Measurements from ENCODE around the gene DLX3.
A peak's percentile ranks its signal among the peaks of the same experiment; 100 is the strongest.

The DLX3 gene

GRCh38 chr17:50026837-50027171 is 31.8 kb upstream of the DLX3 start:
- Mint-ChIP-seq H3K4me1 (peaks cover 25% of the 10 kb centered on the region), H3K4me3 (no peak overlapping the region), H3K27me3 (ENCODE audit: low read depth, poor library complexity) (peaks cover 16% of the 10 kb centered on the region), H3K27ac (no peak overlapping the region), H3K9me3 (no peaks in the 10 kb centered on the region), H3K36me3 (ENCODE audit: low read depth) (no peaks in the 10 kb centered on the region)
- DNase-seq = peak; percentile 93
- TF ChIP-seq, protein P1, sequence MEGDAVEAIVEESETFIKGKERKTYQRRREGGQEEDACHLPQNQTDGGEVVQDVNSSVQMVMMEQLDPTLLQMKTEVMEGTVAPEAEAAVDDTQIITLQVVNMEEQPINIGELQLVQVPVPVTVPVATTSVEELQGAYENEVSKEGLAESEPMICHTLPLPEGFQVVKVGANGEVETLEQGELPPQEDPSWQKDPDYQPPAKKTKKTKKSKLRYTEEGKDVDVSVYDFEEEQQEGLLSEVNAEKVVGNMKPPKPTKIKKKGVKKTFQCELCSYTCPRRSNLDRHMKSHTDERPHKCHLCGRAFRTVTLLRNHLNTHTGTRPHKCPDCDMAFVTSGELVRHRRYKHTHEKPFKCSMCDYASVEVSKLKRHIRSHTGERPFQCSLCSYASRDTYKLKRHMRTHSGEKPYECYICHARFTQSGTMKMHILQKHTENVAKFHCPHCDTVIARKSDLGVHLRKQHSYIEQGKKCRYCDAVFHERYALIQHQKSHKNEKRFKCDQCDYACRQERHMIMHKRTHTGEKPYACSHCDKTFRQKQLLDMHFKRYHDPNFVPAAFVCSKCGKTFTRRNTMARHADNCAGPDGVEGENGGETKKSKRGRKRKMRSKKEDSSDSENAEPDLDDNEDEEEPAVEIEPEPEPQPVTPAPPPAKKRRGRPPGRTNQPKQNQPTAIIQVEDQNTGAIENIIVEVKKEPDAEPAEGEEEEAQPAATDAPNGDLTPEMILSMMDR (IDR thresholded peaks at IDR 0.05) = peak; percentile 95

DNA sequence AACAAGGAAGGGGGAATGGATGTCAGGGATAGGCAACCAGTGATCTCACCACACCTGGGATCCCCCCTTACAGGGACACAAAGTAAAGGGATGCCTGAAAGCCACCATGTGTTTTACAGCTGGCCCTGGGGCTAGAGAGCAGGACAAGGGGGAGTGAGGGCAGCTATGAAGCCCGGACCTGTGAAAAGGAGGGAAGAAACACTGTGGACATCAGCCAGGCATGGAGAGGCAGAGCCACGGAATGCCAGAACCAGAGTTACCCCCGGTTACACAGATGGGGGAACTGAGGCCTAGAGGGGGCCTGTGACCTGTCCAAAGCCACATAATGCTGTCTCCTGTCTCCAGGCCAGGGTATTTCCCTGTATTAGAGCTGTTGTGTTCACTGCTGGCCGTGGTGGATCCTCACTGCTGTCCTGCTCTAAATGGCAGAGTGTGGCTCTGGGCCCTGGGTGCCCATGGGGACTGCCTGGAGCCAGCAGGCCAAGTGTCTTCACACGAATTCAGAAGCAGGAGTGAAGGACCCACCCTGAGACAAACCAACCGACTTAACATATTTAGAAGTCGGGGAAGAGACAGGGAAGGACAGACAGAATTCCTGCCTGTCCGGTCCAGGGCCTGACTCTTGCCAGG is 31.1 kb upstream of the DLX3 start:
- H3K27ac Mint-ChIP-seq = no peak overlapping the region
- H3K4me3 Mint-ChIP-seq = no peak overlapping the region
- TF ChIP-seq, protein P1 (IDR thresholded peaks at IDR 0.05) = no peak
- H3K36me3 Mint-ChIP-seq (ENCODE audit: low read depth) = no peaks in the 10 kb centered on the region
- H3K9me3 Mint-ChIP-seq = no peaks in the 10 kb centered on the region
- DNase-seq = no peak
- H3K27me3 Mint-ChIP-seq (ENCODE audit: low read depth, poor library complexity) = peaks cover 22% of the 10 kb centered on the region
- peaks cover 25% of the 10 kb centered on the region for H3K4me1 Mint-ChIP-seq

DNA sequence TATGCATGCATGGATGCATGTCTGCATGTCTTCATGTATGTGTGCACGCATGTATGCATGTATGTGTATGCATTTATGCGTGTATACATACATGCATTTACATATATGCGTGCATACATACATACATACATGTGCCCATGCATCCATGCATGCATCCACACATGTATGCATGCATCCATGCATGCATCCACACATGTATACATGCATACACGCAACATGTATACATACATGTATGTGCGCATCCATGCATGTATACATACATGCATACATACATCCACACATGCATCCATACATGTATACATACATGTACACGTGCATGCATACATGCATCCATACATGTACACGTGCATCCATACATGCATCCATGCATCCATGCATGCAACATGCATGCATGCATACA is 29.8 kb upstream of the DLX3 start:
- peaks cover 25% of the 10 kb centered on the region for H3K4me1 Mint-ChIP-seq
- H3K27ac Mint-ChIP-seq = no peak overlapping the region
- H3K9me3 Mint-ChIP-seq = no peaks in the 10 kb centered on the region
- no peak for DNase-seq
- H3K36me3 Mint-ChIP-seq (ENCODE audit: low read depth) = no peaks in the 10 kb centered on the region
- H3K27me3 Mint-ChIP-seq (ENCODE audit: low read depth, poor library complexity) = peaks cover 29% of the 10 kb centered on the region
- TF ChIP-seq, protein P1 (IDR thresholded peaks at IDR 0.05) = no peak
- H3K4me3 Mint-ChIP-seq = no peak overlapping the region

GRCh38 chr17:50023520-50023919 is 28.5 kb upstream of the DLX3 start:
- TF ChIP-seq, protein P1 (IDR thresholded peaks at IDR 0.05) = no peak
- no peaks in the 10 kb centered on the region for H3K36me3 Mint-ChIP-seq (ENCODE audit: low read depth)
- DNase-seq = no peak
- no peak overlapping the region for H3K4me3 Mint-ChIP-seq
- H3K27me3 Mint-ChIP-seq (ENCODE audit: low read depth, poor library complexity) = peaks cover 38% of the 10 kb centered on the region
- no peaks in the 10 kb centered on the region for H3K9me3 Mint-ChIP-seq
- no peak overlapping the region for H3K27ac Mint-ChIP-seq
- peaks cover 22% of the 10 kb centered on the region for H3K4me1 Mint-ChIP-seq

DNA sequence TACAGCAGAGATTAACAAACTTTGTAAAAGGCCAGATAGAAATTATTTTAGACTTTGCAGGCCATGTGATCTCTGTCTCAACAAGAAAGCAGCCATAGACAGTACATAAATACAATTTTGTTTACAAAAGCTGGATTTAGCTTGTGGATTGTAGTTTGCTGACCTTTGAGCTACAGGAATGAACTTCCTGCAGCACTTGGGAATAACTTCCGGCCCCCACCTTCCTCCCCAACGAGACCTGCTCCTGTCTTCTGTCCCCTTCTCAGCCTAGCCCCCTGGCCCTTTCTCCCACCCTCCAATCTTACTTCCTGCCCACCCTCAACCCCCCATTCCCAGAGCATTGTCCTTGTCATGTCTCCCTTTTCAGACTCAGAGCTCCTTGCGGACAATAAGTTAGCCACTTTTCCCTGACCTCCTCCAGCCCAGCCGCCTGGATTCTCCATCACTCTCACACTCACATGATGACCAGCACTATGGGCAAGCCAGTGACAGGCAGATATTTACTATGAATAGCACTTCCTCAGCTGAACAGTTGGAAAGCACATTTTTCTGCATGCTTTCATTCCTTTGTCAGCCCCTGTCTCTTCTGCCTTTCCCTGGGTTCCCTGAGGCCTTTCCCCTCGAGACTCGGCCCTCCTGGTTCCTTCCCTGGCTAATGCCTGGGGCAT is 27.6 kb upstream of the DLX3 start:
- TF ChIP-seq, protein P1 (IDR thresholded peaks at IDR 0.05) = no peak
- Mint-ChIP-seq H3K4me3 (no peak overlapping the region), H3K36me3 (ENCODE audit: low read depth) (no peaks in the 10 kb centered on the region), H3K27me3 (ENCODE audit: low read depth, poor library complexity) (peaks cover 40% of the 10 kb centered on the region), H3K9me3 (no peaks in the 10 kb centered on the region), H3K27ac (no peak overlapping the region), H3K4me1 (peaks cover 12% of the 10 kb centered on the region)
- no peak for DNase-seq
